Parathyroid adenoma (tissue), 2 donors: Measurements from ENCODE around the gene SORL1-AS1.

Source experiments
- H2AFZ ChIP-seq: fragments of 300-600 bp; sonication (generic); one replicate; pipeline ENCODE4 v1.7.0; 2017; ENCODE audit warnings: antibody characterized with exemption, mild to moderate bottlenecking
- H3K27ac ChIP-seq: fragments of 300-600 bp; sonication (generic); one replicate; pipeline ENCODE4 v1.7.0; 2017
- H3K27me3 ChIP-seq: fragments of 300-600 bp; sonication (generic); one replicate; pipeline ENCODE4 v1.7.0; 2017; ENCODE audit warnings: low read length; ENCODE audit not compliant: control insufficient read depth, insufficient read depth
- H3K36me3 ChIP-seq: fragments of 300-600 bp; sonication (generic); one replicate; pipeline ENCODE4 v1.7.0; 2017; ENCODE audit warnings: low read length; ENCODE audit not compliant: control insufficient read depth, insufficient read depth
- H3K4me1 ChIP-seq: fragments of 300-600 bp; sonication (generic); one replicate; pipeline ENCODE4 v1.7.0; 2017; ENCODE audit warnings: control low read depth
- H3K4me2 ChIP-seq: fragments of 300-600 bp; sonication (generic); one replicate; pipeline ENCODE4 v1.7.0; 2017; ENCODE audit warnings: low read length
- H3K4me3 ChIP-seq: fragments of 300-600 bp; sonication (generic); one replicate; pipeline ENCODE4 v1.7.0; 2017; ENCODE audit warnings: low read depth, low read length
- H3K79me2 ChIP-seq: fragments of 300-600 bp; sonication (generic); one replicate; pipeline ENCODE4 v1.7.0; 2017; ENCODE audit warnings: control low read depth
- H3K9ac ChIP-seq: fragments of 300-600 bp; sonication (generic); one replicate; pipeline ENCODE4 v1.7.0; 2017; ENCODE audit warnings: mild to moderate bottlenecking
- H3K9me3 ChIP-seq: fragments of 300-600 bp; sonication (generic); one replicate; pipeline ENCODE4 v1.7.0; 2017; ENCODE audit warnings: low read length; ENCODE audit not compliant: control insufficient read depth
- CTCF ChIP-seq: fragments of 300-600 bp; sonication (generic); IDR thresholded peaks from one replicate; pipeline ENCODE4 v1.7.0; 2017; ENCODE audit warnings: antibody characterized with exemption, mild to moderate bottlenecking
- donor health status: primary hyperparathyroidism.

The SORL1-AS1 gene

GRCh38 chr11:121408830-121409229 is 43.9 kb downstream of the SORL1-AS1 start:
- Histone ChIP-seq H3K36me3 (no peaks in the 10 kb centered on the region), H3K4me1 (no peaks in the 10 kb centered on the region), H3K9me3 (no peaks in the 10 kb centered on the region), H3K27ac (no peak overlapping the region), H3K4me2 (no peak overlapping the region), H3K4me3 (no peak overlapping the region), H3K27me3 (no peaks in the 10 kb centered on the region), H3K79me2 (no peaks in the 10 kb centered on the region), H3K9ac (no peak overlapping the region), H2AFZ (no peak overlapping the region)
- TF ChIP-seq CTCF: no peak

- no peak overlapping the region for H3K9ac ChIP-seq
- H3K4me2 ChIP-seq: no peak overlapping the region
- H3K79me2 ChIP-seq: no peaks in the 10 kb centered on the region
- H3K4me1 ChIP-seq: no peaks in the 10 kb centered on the region
- H2AFZ ChIP-seq: no peak overlapping the region
- no peak for TF ChIP-seq CTCF
- no peaks in the 10 kb centered on the region for H3K27me3 ChIP-seq
- no peak overlapping the region for H3K27ac ChIP-seq
- H3K9me3 ChIP-seq: no peaks in the 10 kb centered on the region
- H3K4me3 ChIP-seq: no peak overlapping the region
- no peaks in the 10 kb centered on the region for H3K36me3 ChIP-seq
Observed at GRCh38 chr11:121406291-121406690, 46.5 kb downstream of the SORL1-AS1 start.

GRCh38 chr11:121405646-121406045 is 47.1 kb downstream of the SORL1-AS1 start:
- Histone ChIP-seq H3K4me3 (no peak overlapping the region), H3K4me1 (no peaks in the 10 kb centered on the region), H3K27ac (no peak overlapping the region), H3K79me2 (no peaks in the 10 kb centered on the region), H3K9me3 (no peaks in the 10 kb centered on the region), H2AFZ (no peak overlapping the region), H3K4me2 (no peak overlapping the region), H3K9ac (no peak overlapping the region), H3K27me3 (no peaks in the 10 kb centered on the region), H3K36me3 (no peaks in the 10 kb centered on the region)
- no peak for TF ChIP-seq CTCF

GRCh38 chr11:121394785-121395184 is 58.0 kb downstream of the SORL1-AS1 start:
- TF ChIP-seq CTCF: no peak
- Histone ChIP-seq H3K4me3 (no peak overlapping the region), H3K27ac (no peak overlapping the region), H3K79me2 (no peaks in the 10 kb centered on the region), H2AFZ (no peak overlapping the region), H3K9me3 (no peaks in the 10 kb centered on the region), H3K36me3 (no peaks in the 10 kb centered on the region), H3K4me1 (peaks cover 5% of the 10 kb centered on the region), H3K9ac (no peak overlapping the region), H3K27me3 (no peaks in the 10 kb centered on the region), H3K4me2 (no peak overlapping the region)

- Histone ChIP-seq H3K4me1 (peaks cover 10% of the 10 kb centered on the region), H3K9me3 (no peaks in the 10 kb centered on the region), H3K27me3 (no peaks in the 10 kb centered on the region), H3K27ac (no peak overlapping the region), H3K79me2 (no peaks in the 10 kb centered on the region), H3K9ac (no peak overlapping the region), H3K4me2 (no peak overlapping the region), H3K36me3 (no peaks in the 10 kb centered on the region), H2AFZ (no peak overlapping the region), H3K4me3 (no peak overlapping the region)
- TF ChIP-seq CTCF: no peak
Observed at GRCh38 chr11:121393855-121394254, 58.9 kb downstream of the SORL1-AS1 start.
